Measurements from ENCODE around the gene F2RL1.
"Not testable (repeated sequence)": the region's sequence is repeated elsewhere in the genome, so short reads cannot be mapped to it uniquely, and the experiment has no call there.

GRCh38 chr5:76812209-76812608 lies 6.6 kb upstream of the F2RL1 start:
- TF ChIP-seq ZNF274 (IDR thresholded peaks at IDR 0.05; ENCODE audit: low read length); ZNF274 (tag by site-specific recombination; IDR thresholded peaks at IDR 0.05; ENCODE audit: borderline replicate concordance); REST (tag by site-specific recombination; IDR thresholded peaks at IDR 0.05); CTCF (tag by site-specific recombination; IDR thresholded peaks at IDR 0.05): not testable (repeated sequence)
